SIG-M5 (cell line): ENCODE measurements around the gene STIP1.

Experiments
- DNase-seq: peaks from one replicate; lab custom pipeline; 2025; lab: John Stamatoyannopoulos, UW

Gene STIP1

DNA sequence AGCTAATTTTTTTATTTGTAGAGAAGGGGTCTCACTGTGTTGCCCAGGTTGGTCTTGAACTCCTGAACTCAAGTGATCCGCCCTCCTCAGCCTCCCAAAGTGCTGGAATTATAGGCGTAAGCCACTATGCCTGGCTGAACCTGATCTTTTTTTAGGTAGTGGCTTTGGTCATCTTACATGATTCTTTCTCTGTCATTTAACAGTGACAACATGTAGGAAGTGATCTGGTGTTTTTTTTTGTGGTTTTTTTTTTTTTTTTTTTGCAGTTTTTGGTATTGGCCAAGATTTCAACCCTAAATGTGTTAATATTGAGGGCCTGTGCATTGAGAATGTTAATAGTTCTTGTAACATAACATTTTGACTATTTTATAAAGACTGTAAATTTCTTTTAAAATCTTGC lies 12.5 kb downstream of the STIP1 start:
- DNase-seq = no peak

DNA sequence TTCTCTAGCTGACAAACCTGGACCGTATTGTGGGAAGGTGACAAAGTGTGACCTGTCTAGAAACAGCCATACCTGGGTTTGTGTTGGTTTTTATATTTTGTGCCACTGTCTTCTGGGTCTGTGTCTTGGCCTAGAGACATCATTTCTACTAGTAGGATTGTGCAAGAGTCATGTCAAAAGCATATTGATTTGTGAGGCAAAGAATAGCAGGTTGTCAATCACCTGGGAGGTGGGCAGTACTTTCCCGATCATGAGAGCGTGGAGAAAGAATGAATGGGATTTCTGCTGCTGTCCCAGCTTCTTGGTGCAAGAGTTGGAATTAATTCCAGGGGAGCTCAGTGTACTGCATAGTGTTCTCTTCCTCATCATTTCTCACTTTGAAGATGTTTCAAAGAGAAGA lies 15.6 kb downstream of the STIP1 start:
- DNase-seq = no peak

DNA sequence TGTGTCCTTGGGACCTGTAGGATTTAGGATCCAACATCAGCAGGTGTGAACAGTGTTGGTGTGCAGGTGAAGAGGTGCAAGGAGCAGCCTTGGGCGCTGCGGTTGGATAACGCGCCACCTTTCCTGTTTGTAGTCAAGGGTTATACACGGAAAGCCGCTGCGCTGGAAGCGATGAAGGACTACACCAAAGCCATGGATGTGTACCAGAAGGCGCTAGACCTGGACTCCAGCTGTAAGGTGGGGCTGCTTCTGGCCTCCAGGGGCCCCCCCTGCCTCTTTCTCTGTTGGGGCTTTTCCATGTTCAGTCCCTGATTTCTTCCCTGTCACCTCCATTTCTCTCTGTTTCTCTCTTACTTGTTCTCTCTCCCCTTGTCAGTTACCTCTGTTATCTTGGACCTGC lies 17.0 kb downstream of the STIP1 start:
- no peak for DNase-seq

DNA sequence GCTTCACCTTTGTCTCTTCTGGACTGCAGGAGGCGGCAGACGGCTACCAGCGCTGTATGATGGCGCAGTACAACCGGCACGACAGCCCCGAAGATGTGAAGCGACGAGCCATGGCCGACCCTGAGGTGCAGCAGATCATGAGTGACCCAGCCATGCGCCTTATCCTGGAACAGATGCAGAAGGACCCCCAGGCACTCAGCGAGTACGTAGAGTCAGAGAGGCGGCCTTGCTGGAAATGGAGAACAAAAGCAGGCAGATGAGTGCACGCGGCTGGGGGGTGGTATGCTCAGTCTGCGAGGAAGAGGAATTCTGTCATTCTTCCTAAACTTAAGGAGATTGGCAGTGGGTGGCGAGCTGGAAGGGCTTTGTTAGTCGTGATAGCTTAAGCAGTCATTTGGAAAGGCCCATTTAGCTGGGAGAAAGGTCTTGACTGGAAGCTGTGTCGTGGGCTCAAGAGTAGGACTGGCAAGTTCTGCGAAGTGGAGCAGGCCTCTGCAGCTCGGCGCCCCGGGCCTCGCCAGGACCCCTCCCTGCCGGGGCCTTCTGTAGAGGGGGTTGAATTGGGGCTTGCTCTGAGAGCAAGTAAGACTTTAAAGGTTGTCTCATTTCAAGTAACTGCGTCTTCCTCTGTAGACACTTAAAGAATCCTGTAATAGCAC lies 17.6 kb downstream of the STIP1 start:
- no peak for DNase-seq

DNA sequence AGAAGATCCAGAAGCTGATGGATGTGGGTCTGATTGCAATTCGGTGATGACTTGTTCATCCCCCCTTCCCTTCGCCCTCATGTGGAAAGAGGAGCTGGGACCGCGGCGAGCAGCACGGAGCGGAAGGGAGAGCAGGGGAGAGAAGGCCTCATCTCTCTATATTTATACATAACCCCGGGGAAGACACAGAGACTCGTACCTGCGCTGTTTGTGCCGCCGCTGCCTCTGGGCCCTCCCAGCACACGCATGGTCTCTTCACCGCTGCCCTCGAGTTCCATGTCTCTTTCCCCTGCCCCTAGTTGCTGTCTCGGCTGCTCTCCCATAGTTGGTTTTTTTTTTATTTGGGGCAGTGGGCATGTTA lies 18.1 kb downstream of the STIP1 start:
- DNase-seq = no peak

DNA sequence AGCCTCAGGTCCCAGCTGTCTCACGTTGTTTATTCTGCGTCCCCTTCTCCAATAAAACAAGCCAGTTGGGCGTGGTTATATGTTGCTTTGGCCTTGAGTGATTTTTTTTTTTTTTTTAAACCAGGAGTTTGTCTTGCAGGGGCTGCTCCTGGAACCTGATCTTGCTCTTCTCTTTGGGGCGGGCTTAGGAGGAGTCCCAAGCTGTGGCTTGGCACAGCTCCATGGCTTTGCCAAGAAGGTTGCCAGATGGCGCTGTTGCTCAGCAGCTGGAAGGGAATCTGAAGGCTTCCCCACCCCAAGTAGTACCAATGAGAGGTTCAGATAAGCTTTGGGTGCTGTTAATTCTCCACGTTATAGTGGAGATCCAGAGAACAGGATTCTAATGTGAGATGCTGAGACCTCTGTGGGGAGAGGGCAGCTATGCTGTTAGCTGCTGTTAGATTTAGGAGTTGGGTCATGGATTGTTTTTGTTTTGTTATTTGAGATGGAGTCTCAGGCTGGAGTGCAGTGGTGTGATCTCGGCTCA lies 18.6 kb downstream of the STIP1 start:
- DNase-seq = peak; percentile 2

DNA sequence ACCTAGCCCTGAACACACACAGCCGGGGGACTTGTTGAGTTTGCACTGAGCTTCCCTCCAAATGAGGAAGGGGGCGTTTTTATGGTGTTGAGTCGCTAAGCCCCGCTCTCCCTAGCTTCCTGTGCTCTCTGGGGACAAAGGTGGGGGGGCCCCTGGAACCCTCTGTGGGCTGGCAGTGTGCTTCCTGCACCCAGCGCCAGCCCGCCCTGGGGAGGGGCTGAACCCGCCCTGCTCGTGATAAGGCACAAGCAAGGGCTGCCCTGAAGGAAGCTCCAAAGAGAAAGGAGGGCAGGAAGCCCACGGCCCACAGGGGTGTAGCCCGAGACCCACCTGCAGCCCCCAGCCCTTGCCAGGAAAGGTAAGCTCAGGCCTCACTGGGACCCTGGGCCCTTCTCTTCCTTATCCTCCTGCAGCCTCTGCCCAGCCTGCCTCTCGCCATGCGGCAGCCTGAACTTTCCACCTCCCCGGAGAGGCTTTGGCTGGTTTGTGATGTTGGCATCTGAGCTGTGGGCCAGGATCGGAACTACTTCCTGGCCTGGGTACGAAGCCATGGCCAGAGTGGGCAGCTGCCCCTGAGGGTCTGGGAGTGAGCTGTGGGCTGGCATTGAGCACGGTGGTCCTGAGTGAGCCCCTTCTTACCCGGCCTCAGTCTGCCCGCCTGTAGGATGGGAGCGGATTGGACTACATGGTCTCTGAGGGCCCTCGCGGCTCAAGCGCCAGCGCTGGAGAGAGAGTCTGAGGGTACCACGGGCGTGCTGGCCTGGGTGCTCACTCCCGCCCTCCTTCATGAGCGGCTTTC lies 20.7 kb downstream of the STIP1 start, which contains the start of gene FERMT3:
TSS of gene FERMT3 (plus strand) at position 265 of the 799 bp plus-strand sequence. CDS start 644 bp downstream, outside the sequence.
- DNase-seq = peak; percentile 7

DNA sequence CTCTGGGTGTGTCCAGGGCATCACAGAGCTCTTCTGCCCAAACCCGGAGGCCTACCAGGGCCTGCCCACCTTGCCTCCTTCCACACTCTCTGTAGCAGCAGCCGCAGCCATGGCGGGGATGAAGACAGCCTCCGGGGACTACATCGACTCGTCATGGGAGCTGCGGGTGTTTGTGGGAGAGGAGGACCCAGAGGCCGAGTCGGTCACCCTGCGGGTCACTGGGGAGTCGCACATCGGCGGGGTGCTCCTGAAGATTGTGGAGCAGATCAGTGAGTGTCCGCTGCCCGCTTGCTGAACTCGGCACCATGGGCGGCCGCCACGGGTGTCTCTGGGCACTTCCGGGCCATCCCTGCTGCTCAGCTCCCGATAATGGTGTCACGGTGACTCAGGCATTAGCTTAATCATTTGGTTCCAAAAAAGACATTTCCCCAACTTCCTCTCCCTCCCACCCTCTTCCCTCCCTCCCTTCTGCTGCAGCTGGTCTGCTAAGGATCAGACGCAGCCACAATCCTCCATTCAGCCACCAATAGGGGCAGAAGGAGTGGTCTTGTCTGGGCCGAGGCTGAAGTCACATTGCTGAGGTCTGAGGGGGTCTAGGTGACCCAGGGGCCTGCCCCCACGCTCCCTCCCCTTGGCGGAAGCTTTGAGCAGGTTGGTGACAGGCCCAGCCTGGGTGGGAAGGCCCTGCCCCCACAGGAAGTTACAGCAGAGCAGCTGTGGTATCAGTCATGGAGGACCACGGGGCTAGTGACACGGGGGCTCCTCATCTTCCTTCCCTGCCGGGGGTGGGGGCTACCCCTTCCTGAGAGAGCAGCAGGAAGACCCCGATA lies 21.5 kb downstream of the STIP1 start:
- peak; percentile 63 for DNase-seq

DNA sequence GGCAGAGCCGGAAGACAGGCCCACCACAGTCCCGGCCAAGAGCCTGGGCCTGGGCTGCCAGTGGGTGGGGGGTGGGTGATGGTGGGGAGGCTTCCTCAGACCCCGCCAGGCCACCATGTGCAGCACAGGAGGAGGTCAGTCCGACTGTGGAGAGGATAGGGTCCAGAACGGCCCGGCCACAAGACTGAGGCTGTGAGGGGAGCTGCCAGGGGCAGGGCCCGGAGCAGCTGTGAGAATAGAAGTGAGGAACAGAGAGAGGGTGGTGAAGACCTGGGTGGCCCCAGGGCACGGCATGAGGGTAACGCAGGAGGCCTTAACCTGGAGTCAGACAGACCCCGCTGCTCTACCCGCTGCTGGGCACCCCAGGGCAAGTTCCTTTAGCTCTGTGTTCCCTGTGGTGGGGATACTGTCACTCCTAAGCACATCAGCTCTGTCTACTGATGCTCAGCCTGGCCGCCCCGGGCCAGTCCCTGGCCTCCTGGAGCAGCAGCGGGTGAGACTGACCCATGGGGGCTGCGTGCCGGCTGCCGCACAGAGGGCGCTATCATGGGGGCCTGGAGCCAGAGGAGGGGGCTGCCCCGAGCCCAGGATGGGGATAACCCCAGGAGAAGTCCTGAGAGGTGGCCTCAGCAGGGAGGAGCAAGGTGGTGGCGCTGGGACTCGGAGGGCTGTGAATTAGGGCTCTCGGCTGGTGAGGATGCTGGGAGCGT lies 22.3 kb downstream of the STIP1 start:
- DNase-seq = no peak

DNA sequence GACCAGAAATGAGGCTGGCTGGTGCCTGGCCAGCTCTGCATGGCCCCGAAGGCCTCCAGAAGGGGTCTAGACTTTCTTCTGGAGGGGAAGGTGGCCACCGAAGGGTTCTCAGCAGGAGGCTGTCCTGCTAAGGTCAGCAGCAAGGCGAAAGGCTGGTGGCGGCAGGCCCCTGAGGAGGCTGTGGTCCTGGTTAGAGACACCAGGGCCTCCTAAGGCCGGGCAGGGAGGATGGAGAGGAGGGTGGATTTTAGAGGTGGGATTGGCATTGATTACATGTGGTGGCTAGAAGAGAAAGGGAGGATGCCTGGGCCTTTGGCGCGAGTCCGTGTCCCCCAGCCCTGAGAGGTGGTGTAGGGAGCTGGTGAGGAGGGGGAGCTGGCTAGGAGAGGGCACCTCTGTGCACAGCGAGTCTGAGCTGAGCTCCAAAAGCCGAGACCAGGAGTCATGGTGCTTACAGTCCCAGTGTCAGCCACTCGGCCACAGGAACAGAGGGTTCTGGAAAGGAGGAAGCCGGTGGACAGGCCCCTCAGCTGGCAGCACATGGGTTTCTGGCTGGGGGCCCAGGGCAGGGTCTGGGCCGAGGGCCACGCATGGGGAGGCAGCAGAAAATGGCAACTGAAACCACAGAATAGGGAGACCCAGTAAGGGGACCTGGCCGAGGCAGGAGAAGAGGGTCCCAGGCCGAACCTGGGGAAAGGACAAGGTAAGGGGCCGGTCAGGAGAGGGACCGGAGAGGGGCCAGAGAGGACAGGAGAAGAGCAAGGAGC lies 23.0 kb downstream of the STIP1 start:
- no peak for DNase-seq

DNA sequence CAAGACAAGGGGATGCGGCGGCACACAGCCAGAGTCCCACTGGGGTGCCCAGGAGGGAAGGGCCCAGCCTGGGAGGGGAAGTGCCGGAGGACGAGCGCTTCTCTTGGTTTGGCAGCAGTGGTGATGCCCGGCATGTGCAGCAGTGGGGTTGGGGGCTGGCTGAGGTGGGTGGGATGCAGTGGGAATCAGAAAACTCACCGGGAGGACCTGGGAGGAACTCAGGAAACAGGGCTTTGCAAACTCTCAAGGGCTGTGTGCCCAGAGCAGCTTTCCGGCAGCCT lies 23.5 kb downstream of the STIP1 start:
- DNase-seq = no peak

DNA sequence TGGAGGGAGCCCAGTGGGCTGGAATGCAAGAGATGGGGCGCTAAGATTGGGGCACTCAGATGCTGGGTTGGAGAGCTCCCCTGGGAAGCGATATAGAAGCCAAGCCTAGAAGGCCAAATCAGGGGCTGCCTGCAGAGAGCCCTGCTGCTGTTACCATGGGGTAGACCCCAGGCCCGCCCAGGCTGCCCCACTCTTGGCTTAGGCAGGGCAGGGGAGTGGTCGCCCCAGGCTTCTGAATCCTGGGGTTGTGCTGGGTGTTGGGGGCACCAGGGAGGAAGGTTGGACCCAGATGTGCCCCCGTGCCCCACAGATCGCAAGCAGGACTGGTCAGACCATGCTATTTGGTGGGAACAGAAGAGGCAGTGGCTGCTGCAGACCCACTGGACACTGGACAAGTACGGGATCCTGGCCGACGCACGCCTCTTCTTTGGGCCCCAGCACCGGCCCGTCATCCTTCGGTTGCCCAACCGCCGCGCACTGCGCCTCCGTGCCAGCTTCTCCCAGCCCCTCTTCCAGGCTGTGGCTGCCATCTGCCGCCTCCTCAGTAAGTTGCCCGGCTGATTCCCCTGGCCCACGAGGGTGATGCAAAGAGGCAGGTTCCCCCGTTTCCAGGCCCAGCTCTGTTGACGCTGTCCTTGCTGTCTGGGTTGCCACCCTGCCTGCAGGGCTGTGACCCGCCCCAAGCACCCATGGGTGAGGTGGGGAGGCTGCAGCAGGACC lies 24.5 kb downstream of the STIP1 start:
- no peak for DNase-seq

DNA sequence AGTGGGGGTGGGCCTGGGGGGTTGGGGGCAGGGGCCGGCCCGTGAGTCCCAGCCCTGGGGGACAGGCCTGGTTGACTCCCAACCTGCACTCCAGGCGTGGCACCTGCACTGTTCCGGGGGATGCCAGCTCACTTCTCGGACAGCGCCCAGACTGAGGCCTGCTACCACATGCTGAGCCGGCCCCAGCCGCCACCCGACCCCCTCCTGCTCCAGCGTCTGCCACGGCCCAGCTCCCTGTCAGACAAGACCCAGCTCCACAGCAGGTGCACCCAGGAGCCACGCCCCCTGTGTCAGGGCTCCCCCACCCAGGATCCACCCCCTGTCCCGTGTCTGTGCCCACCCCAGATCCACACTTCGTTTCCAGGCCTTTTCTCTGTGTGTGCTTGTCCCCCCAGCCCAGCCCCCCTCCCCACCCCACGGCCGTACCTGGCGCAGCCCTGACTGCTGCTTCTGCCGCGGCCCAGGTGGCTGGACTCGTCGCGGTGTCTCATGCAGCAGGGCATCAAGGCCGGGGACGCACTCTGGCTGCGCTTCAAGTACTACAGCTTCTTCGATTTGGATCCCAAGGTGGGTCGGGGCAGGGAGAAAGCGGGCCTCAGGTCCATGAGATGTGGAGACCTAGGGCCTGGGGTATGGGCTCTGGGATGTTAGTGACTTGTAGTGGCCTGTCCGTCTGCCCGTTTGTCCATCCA lies 25.4 kb downstream of the STIP1 start:
- no peak for DNase-seq

DNA sequence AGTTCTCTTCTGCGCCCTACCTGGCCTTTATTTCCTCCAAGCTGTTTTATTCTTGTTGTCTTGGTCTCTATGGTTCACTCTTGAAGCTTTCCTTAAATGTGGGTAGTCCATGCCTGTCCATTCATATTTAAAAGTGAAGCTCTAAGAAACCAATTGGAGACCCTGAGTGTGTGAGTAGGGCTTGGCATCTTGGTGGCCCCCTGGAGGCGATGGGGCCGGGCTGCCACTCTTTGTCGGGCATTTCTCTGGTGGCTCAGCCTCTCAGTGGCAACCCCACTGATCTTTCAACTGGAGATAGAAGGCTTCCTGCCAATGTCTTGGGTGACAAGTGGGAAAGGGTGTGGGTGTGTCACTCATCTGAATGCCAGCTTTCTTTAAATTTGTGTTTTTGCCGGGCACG lies 30.9 kb downstream of the STIP1 start:
- no peak for DNase-seq

DNA sequence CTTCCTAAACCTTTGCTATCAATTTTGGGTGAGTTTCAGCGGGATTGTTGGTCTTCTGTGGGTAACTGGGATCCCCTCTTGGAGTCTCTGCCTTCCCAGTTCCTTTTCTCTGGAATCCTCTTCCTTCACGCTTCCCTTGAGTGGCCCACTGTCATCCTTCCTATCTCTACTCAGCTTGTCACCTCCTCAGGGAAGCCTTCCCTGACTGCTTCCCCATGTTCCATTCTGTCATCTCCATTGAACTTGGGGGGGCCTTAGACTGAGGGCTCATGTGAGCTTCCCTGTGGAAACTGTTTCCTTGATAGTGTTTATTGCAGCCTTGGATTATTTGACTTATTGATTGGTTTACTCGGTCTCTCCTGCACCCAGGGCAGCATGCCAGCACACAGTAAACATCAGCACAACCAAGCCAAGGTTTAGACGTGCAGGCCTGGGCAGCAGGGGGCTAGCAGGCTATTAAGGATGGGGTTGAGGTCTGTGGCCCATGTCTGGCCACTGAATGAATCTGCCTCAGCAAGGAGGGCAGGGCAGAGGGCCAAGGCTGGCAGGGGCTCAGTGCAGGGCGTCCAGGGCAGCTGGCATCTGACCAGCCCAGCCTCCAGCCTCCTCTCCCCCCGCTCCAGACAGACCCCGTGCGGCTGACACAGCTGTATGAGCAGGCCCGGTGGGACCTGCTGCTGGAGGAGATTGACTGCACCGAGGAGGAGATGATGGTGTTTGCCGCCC lies 32.8 kb downstream of the STIP1 start:
- DNase-seq = no peak

DNA sequence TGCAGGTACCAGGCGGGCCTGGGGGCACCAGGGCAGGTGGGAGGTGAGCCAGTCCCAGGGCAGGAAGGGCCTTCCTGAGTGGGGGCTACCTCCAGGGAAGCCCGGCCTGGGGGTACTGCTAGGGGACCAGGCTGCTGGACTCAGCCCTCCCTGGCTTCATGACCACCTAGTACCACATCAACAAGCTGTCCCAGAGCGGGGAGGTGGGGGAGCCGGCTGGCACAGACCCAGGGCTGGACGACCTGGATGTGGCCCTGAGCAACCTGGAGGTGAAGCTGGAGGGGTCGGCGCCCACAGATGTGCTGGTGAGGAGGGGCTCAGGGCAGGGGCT lies 33.3 kb downstream of the STIP1 start:
- DNase-seq = no peak

DNA sequence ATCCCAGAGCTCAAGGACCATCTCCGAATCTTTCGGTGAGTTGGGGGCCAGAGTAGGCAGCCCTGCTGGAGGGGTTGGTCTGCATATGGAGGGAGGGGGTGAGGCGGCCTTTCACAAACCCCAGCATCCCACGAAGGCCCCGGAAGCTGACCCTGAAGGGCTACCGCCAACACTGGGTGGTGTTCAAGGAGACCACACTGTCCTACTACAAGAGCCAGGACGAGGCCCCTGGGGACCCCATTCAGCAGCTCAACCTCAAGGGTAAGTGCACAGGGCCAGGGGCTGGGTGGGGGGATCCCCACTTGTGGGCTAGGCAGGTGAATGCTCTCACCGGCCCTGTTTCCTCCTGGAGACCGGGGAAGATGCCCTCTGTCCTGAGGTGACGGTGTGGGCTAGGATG lies 33.8 kb downstream of the STIP1 start:
- no peak for DNase-seq

DNA sequence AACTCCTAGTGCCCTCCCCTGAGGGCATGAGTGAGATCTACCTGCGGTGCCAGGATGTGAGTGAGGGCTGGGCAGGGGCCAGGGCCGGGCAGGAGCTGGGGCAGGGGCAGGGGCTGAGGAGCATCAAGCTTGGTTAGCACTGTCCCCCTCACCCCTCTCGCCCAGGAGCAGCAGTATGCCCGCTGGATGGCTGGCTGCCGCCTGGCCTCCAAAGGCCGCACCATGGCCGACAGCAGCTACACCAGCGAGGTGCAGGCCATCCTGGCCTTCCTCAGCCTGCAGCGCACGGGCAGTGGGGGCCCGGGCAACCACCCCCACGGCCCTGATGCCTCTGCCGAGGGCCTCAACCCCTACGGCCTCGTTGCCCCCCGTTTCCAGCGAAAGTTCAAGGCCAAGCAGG lies 34.3 kb downstream of the STIP1 start:
- DNase-seq = no peak

DNA sequence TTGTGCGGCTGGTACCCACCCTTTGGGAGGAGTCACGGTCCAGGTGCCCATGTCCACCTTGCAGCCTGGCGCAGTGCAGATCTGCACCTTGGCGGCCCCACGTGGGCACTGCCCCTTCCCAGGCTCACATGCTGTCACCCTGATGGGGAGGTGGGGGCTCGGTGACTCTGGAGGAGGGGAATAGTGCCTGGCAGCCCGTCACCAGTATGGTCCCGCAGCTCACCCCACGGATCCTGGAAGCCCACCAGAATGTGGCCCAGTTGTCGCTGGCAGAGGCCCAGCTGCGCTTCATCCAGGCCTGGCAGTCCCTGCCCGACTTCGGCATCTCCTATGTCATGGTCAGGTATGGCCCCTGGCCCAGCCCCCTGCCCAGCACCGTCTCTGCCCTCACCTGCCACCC lies 34.8 kb downstream of the STIP1 start:
- DNase-seq = no peak

DNA sequence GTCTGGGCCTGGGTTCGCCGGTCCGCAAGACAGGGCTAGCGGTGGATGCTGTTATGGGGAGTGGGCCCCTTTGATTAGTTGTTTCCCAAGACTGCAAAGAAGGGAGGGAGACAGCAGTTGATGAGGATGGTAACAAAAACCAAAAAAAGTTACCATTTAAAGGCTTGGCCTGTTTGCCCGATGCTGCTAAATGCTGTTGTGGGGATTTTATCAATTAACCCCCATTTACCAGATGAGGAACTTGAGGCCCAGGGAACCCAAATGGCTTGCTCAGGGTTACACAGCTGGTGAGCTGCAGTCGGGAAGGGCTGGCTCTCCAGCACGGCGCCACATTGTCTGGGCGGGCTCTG lies 36.7 kb downstream of the STIP1 start:
- no peak for DNase-seq
